ENCODE results near the gene RELL1. TPM values are rescaled to one million over a fixed set of nuclear protein-coding genes. Genes with fewer than 3 reads are reported as not detected.
A peak's percentile ranks its signal among the peaks of the same experiment; 100 is the strongest.

RELL1 gene
- polyA plus RNA-seq, 4 donors = 0.89 to 23.1 (median 4.2) TPM

DNA sequence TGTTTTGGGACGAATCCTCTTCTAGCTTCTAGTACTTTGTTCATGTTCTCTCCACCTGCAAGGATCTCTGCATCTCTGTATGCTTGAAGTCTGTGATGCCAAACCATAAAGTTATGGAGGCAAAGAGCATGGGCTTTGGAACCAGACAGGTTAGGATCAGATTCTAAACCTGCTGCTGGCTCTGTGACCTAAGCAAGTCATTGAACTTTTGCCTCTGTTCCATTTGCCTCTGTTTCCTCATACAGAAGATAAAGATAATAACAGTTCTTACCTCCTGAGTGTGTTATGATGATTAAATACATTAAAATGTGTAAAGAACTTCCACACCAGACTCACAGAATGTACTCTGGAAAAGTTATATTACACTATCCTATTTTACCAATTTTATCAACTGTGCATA lies 41.5 kb upstream of the RELL1 start:
- peak; percentile 35 to 77 for DNase-seq
- WGBS, 3 donors = 35 to 71% (median 45%) methylated on average over 1 of the region's 1 CpG
- peak overlapping the region in 1 of 3 donors; percentile 24 for H3K27ac ChIP-seq (ENCODE audit: low read depth in 1 of 3, low read length in 2 of 3)
- no peak for FAIRE-seq
- peaks cover 0 to 19% (median 2%) of the 10 kb centered on the region in 3 donors for H3K4me1 ChIP-seq (ENCODE audit: control insufficient read depth in 3 of 3, insufficient read depth in 2 of 3, low read depth in 1 of 3, low read length in 2 of 3)
- H3K9me3 ChIP-seq (ENCODE audit: control insufficient read depth in 2 of 2, insufficient read depth in 1 of 2, low read depth in 1 of 2, low read length in 1 of 2) = no peaks in the 10 kb centered on the region
- H3K36me3 ChIP-seq (ENCODE audit: control insufficient read depth in 3 of 3, insufficient read depth in 2 of 3, low read depth in 1 of 3, low read length in 3 of 3) = no peaks in the 10 kb centered on the region
- H3K4me3 ChIP-seq (ENCODE audit: low read depth in 1 of 3, low read length in 3 of 3) = no peak overlapping the region
- H3K27me3 ChIP-seq (ENCODE audit: control insufficient read depth in 3 of 3, insufficient read depth in 3 of 3, low read length in 3 of 3) = no peaks in the 10 kb centered on the region

DNA sequence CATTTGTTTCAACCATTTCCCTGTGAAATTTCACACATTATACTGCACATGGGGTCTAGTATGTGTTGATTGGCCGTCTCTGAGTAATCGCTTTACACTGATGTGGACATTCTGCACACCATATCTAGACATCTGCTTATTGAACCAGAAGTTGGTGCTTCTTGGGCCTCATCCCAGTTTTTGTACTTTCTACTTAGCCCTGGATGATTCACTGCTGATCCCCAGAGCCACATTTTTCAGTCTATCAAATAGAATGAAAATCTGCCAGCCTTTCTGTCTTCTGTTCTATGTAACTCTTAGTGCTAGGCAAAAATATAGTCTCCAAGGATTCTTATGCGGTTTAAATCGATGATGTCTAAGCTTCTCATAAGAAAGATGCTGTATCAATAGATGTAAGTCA lies 40.5 kb upstream of the RELL1 start:
- Histone ChIP-seq H3K9me3 (ENCODE audit: control insufficient read depth in 2 of 2, insufficient read depth in 1 of 2, low read depth in 1 of 2, low read length in 1 of 2) (no peaks in the 10 kb centered on the region), H3K4me1 (ENCODE audit: control insufficient read depth in 3 of 3, insufficient read depth in 2 of 3, low read depth in 1 of 3, low read length in 2 of 3) (peaks cover 2 to 19% (median 2%) of the 10 kb centered on the region in 3 donors), H3K4me3 (ENCODE audit: low read depth in 1 of 3, low read length in 3 of 3) (no peak overlapping the region), H3K36me3 (ENCODE audit: control insufficient read depth in 3 of 3, insufficient read depth in 2 of 3, low read depth in 1 of 3, low read length in 3 of 3) (no peaks in the 10 kb centered on the region), H3K27me3 (ENCODE audit: control insufficient read depth in 3 of 3, insufficient read depth in 3 of 3, low read length in 3 of 3) (no peaks in the 10 kb centered on the region), H3K27ac (ENCODE audit: low read depth in 1 of 3, low read length in 2 of 3) (no peak overlapping the region)
- DNase-seq (no peak), FAIRE-seq (no peak)
- WGBS, 3 donors = 94 to 98% (median 95%) methylated on average over 4 of the region's 4 CpGs

DNA sequence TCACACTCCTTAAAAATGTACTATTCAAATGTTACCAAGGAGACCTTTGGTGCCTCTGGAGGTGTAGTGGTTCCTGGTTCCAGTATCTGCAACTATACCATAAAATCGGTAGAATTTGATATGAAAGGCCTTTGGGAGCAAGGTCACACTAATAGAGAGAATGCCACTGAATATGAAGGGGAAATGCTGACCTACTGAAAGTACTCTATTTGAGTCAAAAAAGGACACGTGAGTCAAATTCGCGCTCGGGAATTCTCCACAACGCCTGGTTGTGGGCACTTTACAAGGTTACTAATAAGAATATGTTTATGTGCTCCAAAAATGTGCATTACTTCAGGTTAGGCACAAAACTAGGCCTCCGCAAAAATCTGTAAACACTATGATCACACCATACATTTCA lies 39.5 kb upstream of the RELL1 start:
- no peak for DNase-seq
- Histone ChIP-seq H3K27me3 (ENCODE audit: control insufficient read depth in 3 of 3, insufficient read depth in 3 of 3, low read length in 3 of 3) (no peaks in the 10 kb centered on the region), H3K4me1 (ENCODE audit: control insufficient read depth in 3 of 3, insufficient read depth in 2 of 3, low read depth in 1 of 3, low read length in 2 of 3) (peaks cover 2 to 26% (median 3%) of the 10 kb centered on the region in 3 donors), H3K27ac (ENCODE audit: low read depth in 1 of 3, low read length in 2 of 3) (no peak overlapping the region), H3K36me3 (ENCODE audit: control insufficient read depth in 3 of 3, insufficient read depth in 2 of 3, low read depth in 1 of 3, low read length in 3 of 3) (no peaks in the 10 kb centered on the region), H3K4me3 (ENCODE audit: low read depth in 1 of 3, low read length in 3 of 3) (no peak overlapping the region), H3K9me3 (ENCODE audit: control insufficient read depth in 2 of 2, insufficient read depth in 1 of 2, low read depth in 1 of 2, low read length in 1 of 2) (no peaks in the 10 kb centered on the region)
- FAIRE-seq = no peak
- WGBS, 3 donors = 78 to 83% (median 79%) methylated on average over 7 of the region's 7 CpGs

DNA sequence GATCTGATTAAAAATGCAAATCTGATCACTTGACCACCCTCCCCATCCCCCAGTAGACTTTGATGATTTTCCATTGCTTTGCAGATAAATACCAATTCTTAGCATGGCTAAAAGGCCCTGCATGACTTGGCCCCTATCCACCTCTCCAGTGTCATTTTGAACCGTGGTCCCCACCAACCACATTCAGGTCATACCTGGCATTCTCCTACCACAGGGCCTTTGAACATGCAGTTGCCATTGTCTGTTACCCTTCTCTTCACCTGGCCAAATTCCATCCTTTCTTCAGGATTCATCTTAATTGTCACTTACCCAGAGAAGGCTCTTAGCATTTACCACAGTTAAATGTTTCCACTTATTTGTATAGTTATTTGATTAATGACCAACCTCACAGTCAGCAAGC lies 36.9 kb upstream of the RELL1 start:
- 86 to 96% (median 92%) methylated on average over 1 of the region's 1 CpG for WGBS, 3 donors
- H3K4me1 ChIP-seq (ENCODE audit: control insufficient read depth in 3 of 3, insufficient read depth in 2 of 3, low read depth in 1 of 3, low read length in 2 of 3) = peaks cover 2 to 18% (median 3%) of the 10 kb centered on the region in 3 donors
- FAIRE-seq = no peak

DNA sequence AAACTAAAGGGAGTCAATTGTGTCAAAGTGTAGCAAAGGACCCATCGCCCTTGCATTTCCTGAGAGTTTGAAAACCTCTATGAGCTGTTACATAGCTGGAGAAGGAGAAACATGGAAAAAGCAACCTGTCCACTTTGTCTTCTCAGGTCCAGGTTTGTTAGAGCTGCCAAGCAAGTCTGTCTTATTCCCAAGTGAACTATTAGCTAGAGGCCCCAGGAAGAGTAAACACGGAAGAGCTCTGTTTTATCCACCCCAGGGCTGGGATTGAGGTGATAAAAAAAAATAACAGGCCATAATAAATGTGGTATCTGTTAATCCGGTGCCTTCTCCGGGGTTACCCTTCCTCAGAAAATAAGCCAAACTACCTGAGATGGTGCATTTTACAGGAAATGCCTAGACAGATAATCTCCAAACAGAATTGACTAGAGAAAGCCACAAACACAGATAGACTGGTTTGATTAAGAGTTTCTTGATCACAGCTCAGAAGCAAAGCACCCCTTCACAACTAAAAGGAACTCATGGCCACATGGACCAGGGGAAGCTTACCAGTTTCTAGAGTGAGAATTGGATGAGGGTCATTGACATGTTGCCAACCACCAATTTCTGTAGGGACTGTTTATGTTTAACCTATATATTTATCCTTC lies 35.9 kb upstream of the RELL1 start:
- DNase-seq (peak; percentile 36 to 74), FAIRE-seq (no peak)
- peak overlapping the region in 1 of 3 donors; percentile 18 for H3K27ac ChIP-seq (ENCODE audit: low read depth in 1 of 3, low read length in 2 of 3)
- H3K9me3 ChIP-seq (ENCODE audit: control insufficient read depth in 2 of 2, insufficient read depth in 1 of 2, low read depth in 1 of 2, low read length in 1 of 2) = no peaks in the 10 kb centered on the region
- 15 to 45% (median 29%) methylated on average over 4 of the region's 4 CpGs for WGBS, 3 donors
- H3K27me3 ChIP-seq (ENCODE audit: control insufficient read depth in 3 of 3, insufficient read depth in 3 of 3, low read length in 3 of 3) = no peaks in the 10 kb centered on the region
- no peak overlapping the region for H3K4me3 ChIP-seq (ENCODE audit: low read depth in 1 of 3, low read length in 3 of 3)
- H3K36me3 ChIP-seq (ENCODE audit: control insufficient read depth in 3 of 3, insufficient read depth in 2 of 3, low read depth in 1 of 3, low read length in 3 of 3) = no peaks in the 10 kb centered on the region
- peaks cover 0 to 16% (median 3%) of the 10 kb centered on the region in 3 donors for H3K4me1 ChIP-seq (ENCODE audit: control insufficient read depth in 3 of 3, insufficient read depth in 2 of 3, low read depth in 1 of 3, low read length in 2 of 3)

More for the DNA sequence above, 36.9 kb upstream of the RELL1 start:
- Histone ChIP-seq H3K27ac (ENCODE audit: low read depth in 1 of 3, low read length in 2 of 3) (no peak overlapping the region), H3K9me3 (ENCODE audit: control insufficient read depth in 2 of 2, insufficient read depth in 1 of 2, low read depth in 1 of 2, low read length in 1 of 2) (no peaks in the 10 kb centered on the region), H3K4me3 (ENCODE audit: low read depth in 1 of 3, low read length in 3 of 3) (no peak overlapping the region), H3K36me3 (ENCODE audit: control insufficient read depth in 3 of 3, insufficient read depth in 2 of 3, low read depth in 1 of 3, low read length in 3 of 3) (no peaks in the 10 kb centered on the region), H3K27me3 (ENCODE audit: control insufficient read depth in 3 of 3, insufficient read depth in 3 of 3, low read length in 3 of 3) (no peaks in the 10 kb centered on the region)
- no peak for DNase-seq

DNA sequence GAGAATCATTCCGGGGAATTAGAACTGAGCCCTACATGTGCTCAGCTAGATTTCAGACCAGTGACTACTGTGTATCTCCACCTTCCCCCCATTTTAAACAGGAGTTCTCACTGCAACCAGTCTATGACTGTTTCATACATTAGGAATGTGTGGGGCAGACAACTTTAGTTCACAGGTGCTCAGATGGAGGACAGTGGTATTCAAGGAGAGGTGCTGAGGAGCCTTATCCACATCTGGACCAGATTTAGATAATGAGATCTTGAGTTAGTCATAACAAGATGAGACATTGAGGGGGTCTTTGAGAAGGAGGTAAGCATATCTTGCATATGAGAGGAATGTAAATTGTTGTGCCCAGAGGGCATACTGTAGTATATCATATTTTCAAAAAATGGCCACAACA lies 32.8 kb upstream of the RELL1 start:
- Histone ChIP-seq H3K4me3 (ENCODE audit: low read depth in 1 of 3, low read length in 3 of 3) (no peak overlapping the region), H3K9me3 (ENCODE audit: control insufficient read depth in 2 of 2, insufficient read depth in 1 of 2, low read depth in 1 of 2, low read length in 1 of 2) (no peaks in the 10 kb centered on the region), H3K27ac (ENCODE audit: low read depth in 1 of 3, low read length in 2 of 3) (no peak overlapping the region), H3K27me3 (ENCODE audit: control insufficient read depth in 3 of 3, insufficient read depth in 3 of 3, low read length in 3 of 3) (no peaks in the 10 kb centered on the region), H3K4me1 (ENCODE audit: control insufficient read depth in 3 of 3, insufficient read depth in 2 of 3, low read depth in 1 of 3, low read length in 2 of 3) (peaks cover 0 to 31% (median 3%) of the 10 kb centered on the region in 3 donors), H3K36me3 (ENCODE audit: control insufficient read depth in 3 of 3, insufficient read depth in 2 of 3, low read depth in 1 of 3, low read length in 3 of 3) (no peaks in the 10 kb centered on the region)
- WGBS, 3 donors = 93 to 100% (median 96%) methylated on average over 1 of the region's 1 CpG
- FAIRE-seq (no peak), DNase-seq (no peak)

DNA sequence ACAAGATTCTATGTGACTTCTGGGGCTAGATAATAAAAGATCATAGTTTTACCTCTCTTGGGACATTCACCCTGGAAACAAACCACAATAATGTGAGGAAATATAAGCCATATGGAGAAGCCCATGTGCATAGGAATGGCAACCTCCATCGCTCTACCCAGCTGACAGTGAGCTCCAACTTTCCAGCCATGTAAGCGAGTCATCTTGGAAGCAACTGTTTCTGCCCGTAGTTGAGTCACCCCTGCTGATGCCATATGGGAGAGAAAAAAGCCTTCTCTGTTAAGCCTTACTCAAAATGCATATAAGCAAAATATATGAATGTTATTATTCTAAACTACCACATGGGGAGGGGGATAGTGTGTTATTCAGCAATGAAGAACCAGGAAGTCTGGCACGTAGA lies 31.4 kb upstream of the RELL1 start:
- peaks cover 0 to 28% (median 3%) of the 10 kb centered on the region in 3 donors for H3K4me1 ChIP-seq (ENCODE audit: control insufficient read depth in 3 of 3, insufficient read depth in 2 of 3, low read depth in 1 of 3, low read length in 2 of 3)
- no peak overlapping the region for H3K27ac ChIP-seq (ENCODE audit: low read depth in 1 of 3, low read length in 2 of 3)
- DNase-seq (no peak), FAIRE-seq (no peak)
- H3K4me3 ChIP-seq (ENCODE audit: low read depth in 1 of 3, low read length in 3 of 3) = no peak overlapping the region
- WGBS, 3 donors = 64 to 81% (median 80%) methylated on average over 4 of the region's 4 CpGs
- H3K27me3 ChIP-seq (ENCODE audit: control insufficient read depth in 3 of 3, insufficient read depth in 3 of 3, low read length in 3 of 3) = no peaks in the 10 kb centered on the region
- H3K36me3 ChIP-seq (ENCODE audit: control insufficient read depth in 3 of 3, insufficient read depth in 2 of 3, low read depth in 1 of 3, low read length in 3 of 3) = no peaks in the 10 kb centered on the region
- no peaks in the 10 kb centered on the region for H3K9me3 ChIP-seq (ENCODE audit: control insufficient read depth in 2 of 2, insufficient read depth in 1 of 2, low read depth in 1 of 2, low read length in 1 of 2)

DNA sequence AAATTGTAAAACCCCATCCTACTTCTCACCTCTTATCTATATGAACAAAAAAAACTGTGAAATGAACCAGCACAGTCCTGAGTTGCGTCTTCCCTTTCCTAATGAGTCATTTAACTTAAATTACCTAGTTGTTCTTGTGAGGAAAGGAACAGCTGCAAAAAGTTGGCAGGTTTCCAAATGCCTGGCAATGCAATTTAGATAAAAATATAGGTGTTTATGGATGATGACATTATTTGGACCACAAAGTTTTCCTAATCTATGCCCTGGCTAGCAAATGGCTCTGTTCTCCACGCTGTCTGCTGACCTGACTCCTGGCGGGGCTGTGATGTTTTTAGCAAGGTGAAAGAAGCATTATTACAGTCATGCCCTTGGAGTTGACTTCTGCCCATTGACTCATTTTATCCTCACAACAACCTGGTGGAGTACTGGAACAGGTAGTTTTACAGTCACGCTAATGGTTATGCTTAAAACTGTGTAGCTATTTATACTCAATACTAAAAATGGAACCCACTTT lies 29.8 kb upstream of the RELL1 start:
- WGBS, 3 donors = 17 to 48% (median 23%) methylated on average over 4 of the region's 4 CpGs
- H3K27me3 ChIP-seq (ENCODE audit: control insufficient read depth in 3 of 3, insufficient read depth in 3 of 3, low read length in 3 of 3) = no peaks in the 10 kb centered on the region
- no peaks in the 10 kb centered on the region for H3K36me3 ChIP-seq (ENCODE audit: control insufficient read depth in 3 of 3, insufficient read depth in 2 of 3, low read depth in 1 of 3, low read length in 3 of 3)
- no peaks in the 10 kb centered on the region for H3K9me3 ChIP-seq (ENCODE audit: control insufficient read depth in 2 of 2, insufficient read depth in 1 of 2, low read depth in 1 of 2, low read length in 1 of 2)
- peak overlapping the region in 1 of 3 donors; percentile 55 for H3K27ac ChIP-seq (ENCODE audit: low read depth in 1 of 3, low read length in 2 of 3)
- peak; percentile 88 for FAIRE-seq
- DNase-seq = peak; percentile 89 to 93
- peaks cover 0 to 16% (median 0%) of the 10 kb centered on the region in 3 donors for H3K4me1 ChIP-seq (ENCODE audit: control insufficient read depth in 3 of 3, insufficient read depth in 2 of 3, low read depth in 1 of 3, low read length in 2 of 3)
- H3K4me3 ChIP-seq (ENCODE audit: low read depth in 1 of 3, low read length in 3 of 3) = no peak overlapping the region

DNA sequence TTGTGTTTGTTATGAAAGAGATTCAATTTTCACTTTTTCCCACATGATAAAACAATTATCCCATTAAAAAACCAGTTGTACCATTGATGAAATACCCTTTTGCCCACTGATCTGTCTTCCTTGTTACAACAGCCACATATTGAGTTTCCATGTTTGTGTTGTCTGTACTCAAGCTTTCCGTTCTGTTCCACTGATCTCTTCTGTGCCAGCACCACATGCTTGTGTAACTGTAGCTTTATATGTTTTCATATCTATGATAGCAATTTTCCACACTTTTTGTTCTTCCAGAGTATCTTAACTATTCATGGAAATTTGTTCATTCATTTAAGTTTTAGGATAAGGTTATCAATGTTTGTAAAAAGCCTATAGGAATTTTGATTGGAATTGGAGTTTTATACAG lies 24.3 kb upstream of the RELL1 start:
- 82 to 97% (median 85%) methylated on average over 1 of the region's 1 CpG for WGBS, 3 donors
- FAIRE-seq (no peak), DNase-seq (no peak)
- H3K27me3 ChIP-seq (ENCODE audit: control insufficient read depth in 3 of 3, insufficient read depth in 3 of 3, low read length in 3 of 3) = no peaks in the 10 kb centered on the region
- H3K36me3 ChIP-seq (ENCODE audit: control insufficient read depth in 3 of 3, insufficient read depth in 2 of 3, low read depth in 1 of 3, low read length in 3 of 3) = no peaks in the 10 kb centered on the region
- H3K4me1 ChIP-seq (ENCODE audit: control insufficient read depth in 3 of 3, insufficient read depth in 2 of 3, low read depth in 1 of 3, low read length in 2 of 3) = peaks cover 0 to 14% (median 0%) of the 10 kb centered on the region in 3 donors
- H3K4me3 ChIP-seq (ENCODE audit: low read depth in 1 of 3, low read length in 3 of 3) = no peak overlapping the region
- H3K27ac ChIP-seq (ENCODE audit: low read depth in 1 of 3, low read length in 2 of 3) = no peak overlapping the region
- no peaks in the 10 kb centered on the region for H3K9me3 ChIP-seq (ENCODE audit: control insufficient read depth in 2 of 2, insufficient read depth in 1 of 2, low read depth in 1 of 2, low read length in 1 of 2)

All from small intestine (tissue), 7 donors.